ENCODE measurements around the gene CHMP3. TPM values are rescaled to one million over a fixed set of nuclear protein-coding genes. Genes with fewer than 3 reads are reported as not detected.

The CHMP3 gene
- total and polyA plus RNA-seq, 2 of the 8 experiments (the other 6 are each of a cell fraction or from before 2014, with no cell fraction given): 11.7 to 21.9 TPM

GRCh38 chr2:86492048-86492453 is 71.2 kb downstream of the CHMP3 start:
- H3K36me3 ChIP-seq (ENCODE audit: control insufficient read depth in 2 of 4, insufficient read depth in 4 of 4, low read length in 3 of 4): peaks cover 19 to 57% (median 45%) of the 10 kb centered on the region in 4 experiments

More at GRCh38 chr2:86492048-86492453, 71.2 kb downstream of the CHMP3 start:
- H2AFZ ChIP-seq (ENCODE audit: low read length): no peak overlapping the region
- H3K4me2 ChIP-seq (ENCODE audit: insufficient read depth in 1 of 2, low read depth in 2 of 2, low read length in 2 of 2): no peak overlapping the region
- H3K18ac ChIP-seq (ENCODE audit: extremely low read depth, low read length): no peak overlapping the region
- POLR2A ChIA-PET (ENCODE audit: partially characterized antibody): interaction anchor here (0.8 kb wide), 1 partner anchor 33 kb away, joined by 3 read pairs; no protein-coding TSS in a partner anchor
- no peaks in the 10 kb centered on the region for H3K27me3 ChIP-seq (replicated peaks in 1 of 4; ENCODE audit: control insufficient read depth in 3 of 4, extremely low read depth in 1 of 4, insufficient read depth in 3 of 4, low read length in 3 of 4)
- no peak overlapping the region for H3K4ac ChIP-seq (replicated peaks; ENCODE audit: insufficient read length, low read depth, low read length)
- H4K20me1 ChIP-seq (replicated peaks in 1 of 2; ENCODE audit: control insufficient read depth in 1 of 2, insufficient read depth in 2 of 2, low read length in 2 of 2): peaks cover 2 to 3% of the 10 kb centered on the region in 2 experiments
- no peak overlapping the region for H2AK5ac ChIP-seq (ENCODE audit: low read depth, low read length)
- H3K79me2 ChIP-seq (ENCODE audit: control insufficient read depth in 1 of 2, insufficient read depth in 2 of 2, low read length in 2 of 2): no peaks in the 10 kb centered on the region
- TF ChIP-seq POU5F1 (IDR thresholded peaks at IDR 0.05; ENCODE audit: low read depth, low read length): no peak
- TF ChIP-seq ASH2L (IDR thresholded peaks at IDR 0.05; ENCODE audit: low read length): no peak
- no peak overlapping the region for H3K56ac ChIP-seq (replicated peaks; ENCODE audit: insufficient read length, low read depth, low read length)
- H4K5ac ChIP-seq (ENCODE audit: insufficient read length, low read depth, low read length): no peak overlapping the region
- H2BK120ac ChIP-seq (replicated peaks; ENCODE audit: low read depth, low read length): no peak overlapping the region
- no peak for FAIRE-seq
- no peak overlapping the region for H4K8ac ChIP-seq (ENCODE audit: extremely low read depth, insufficient read depth, low read length)
- 86% methylated on average over 1 of the region's 1 CpG; no CpG with 5 or more reads in 1 of the 2 experiments for WGBS, 2 experiments (ENCODE audit: extremely low coverage in 1 of 2, insufficient coverage in 1 of 2, insufficient read length in 1 of 2, insufficient replicate concordance in 2 of 2, low coverage in 1 of 2, low lambda C conversion rate in 2 of 2, missing lambda C conversion rate in 1 of 2)
- CTCF ChIA-PET (ENCODE audit: partially characterized antibody): interaction anchor here (0.6 kb wide), 1 partner anchor 273 kb away, joined by 3 read pairs; no protein-coding TSS in a partner anchor
- H2BK20ac ChIP-seq (ENCODE audit: low read length): no peak overlapping the region
- no peaks in the 10 kb centered on the region; a peak in 1 of 4 replicates for H3K9me3 ChIP-seq (ENCODE audit: insufficient read depth in 2 of 2, low read depth in 1 of 2, low read length in 1 of 2)
- H4K91ac ChIP-seq (replicated peaks; ENCODE audit: insufficient read length, low read length): no peak overlapping the region
- H3K79me1 ChIP-seq (ENCODE audit: low read depth, low read length): no peaks in the 10 kb centered on the region
- no peak for DNase-seq (ENCODE audit: low read depth in 1 of 2, low spot score in 2 of 2)
- no peak overlapping the region for H2BK5ac ChIP-seq (ENCODE audit: low read depth, low read length)
- H3K9ac ChIP-seq (replicated peaks in 1 of 4; ENCODE audit: extremely low read depth in 1 of 4, low read depth in 3 of 4, low read length in 3 of 4): no peak overlapping the region
- H2BK15ac ChIP-seq (ENCODE audit: low read length): no peak overlapping the region
- H3K14ac ChIP-seq (ENCODE audit: insufficient read length): no peak overlapping the region
- no peaks in the 10 kb centered on the region for H3K4me1 ChIP-seq (replicated peaks in 1 of 4; ENCODE audit: control insufficient read depth in 3 of 4, insufficient read depth in 4 of 4, low read length in 3 of 4)
- H3K27ac ChIP-seq (ENCODE audit: low read depth, low read length): no peak overlapping the region
- no peak overlapping the region for H2BK12ac ChIP-seq (ENCODE audit: low read depth, low read length)
- no peak overlapping the region for H3K23ac ChIP-seq (ENCODE audit: insufficient read length)
- H3K4me3 ChIP-seq (ENCODE audit: extremely low read depth in 1 of 4, insufficient read depth in 2 of 4, low read depth in 3 of 4, low read length in 4 of 4): no peak overlapping the region
- H3K23me2 ChIP-seq (ENCODE audit: low read depth, low read length): no peaks in the 10 kb centered on the region

All from H1 (cell line).